Esophagus squamous epithelium (tissue), 5 donors: ENCODE data around the gene POLR2E. TPM values are rescaled to one million over a fixed set of nuclear protein-coding genes. Genes with fewer than 3 reads are reported as not detected.

Experiments
- DNase-seq: peaks from one replicate; lab custom pipeline; 2025; lab: John Stamatoyannopoulos, UW
- H3K27ac ChIP-seq, 4 donors: fragments of 200-600 bp; sonication (generic); one replicate each; pipeline ENCODE4 v1.5.1; 2016 to 2019; ENCODE audit warnings: mild to moderate bottlenecking in 1 of 4
- H3K27me3 ChIP-seq, 4 donors: fragments of 200-600 bp; sonication (generic); 1 replicate in 3 of 4; 2 replicates in 1 of 4; pipeline versions ENCODE4 v1.5.1 to v1.6.0; 2017 to 2021; ENCODE audit warnings: antibody characterized with exemption in 1 of 4
- H3K36me3 ChIP-seq, 3 donors: fragments of 200-600 bp; sonication (generic); one replicate each; pipeline ENCODE4 v1.5.1; 2016 to 2019
- H3K4me1 ChIP-seq, 3 donors: fragments of 200-600 bp; sonication (generic); one replicate each; pipeline ENCODE4 v1.5.1; 2017 to 2019
- H3K4me3 ChIP-seq, 4 donors: fragments of 200-600 bp; sonication (generic); 1 replicate in 3 of 4; 2 replicates in 1 of 4; pipeline ENCODE4 v1.5.1; 2016 to 2019; ENCODE audit warnings: mild to moderate bottlenecking in 2 of 4, moderate library complexity in 1 of 4
- H3K9me3 ChIP-seq, 3 donors: fragments of 200-600 bp; sonication (generic); one replicate each; pipeline ENCODE4 v1.5.1; 2016 to 2019
- POLR2A ChIP-seq, 4 donors: fragments of 450-650 bp; IDR thresholded peaks; one replicate each; pipeline ENCODE4 v1.6.1; 2017; ENCODE audit warnings: antibody characterized with exemption in 4 of 4, mild to moderate bottlenecking in 4 of 4, moderate library complexity in 3 of 4
- WGBS, 2 donors: methylation state at CpG; one replicate each; pipeline ENCODE4 v1.1.5; 2018; 5-methylcytosine and 5-hydroxymethylcytosine counted together
- intact Hi-C: fragments of 100-400 bp; cut with DNase I; formaldehyde crosslinking; loops from one replicate; pipeline ENCODE4 v1.15.0; 2022
- total RNA-seq, 4 donors: library from RNA; depleted of rRNA; stranded (reverse); fragments of >200 nt; gene quantifications; one replicate each; pipeline ENCODE4 v1.1.0, GENCODE V29; 2016
- TF ChIP-seq, protein P1 (sequence below), 6 experiments: fragments of 450-650 bp in 4 of 6; fragments of 200-600 bp in 2 of 6; sonication (generic) in 2 of 6; IDR thresholded peaks; one replicate each; pipeline ENCODE4 v1.5.1; 2016 to 2019; ENCODE audit warnings: antibody characterized with exemption in 6 of 6, mild to moderate bottlenecking in 4 of 6, moderate library complexity in 4 of 6
- donor health status: DM: yes; HTN: yes; CAD: no.

POLR2E gene
- total RNA-seq, 4 donors from 2014 or later: 113 to 198 (median 166) TPM

GRCh38 chr19:1041835-1042685, 53.1 kb downstream of the POLR2E start:
- H3K27me3 ChIP-seq: peaks cover 0 to 14% (median 0%) of the 10 kb centered on the region in 4 donors
- WGBS, 2 donors: 24% methylated on average over 20 of the region's 43 CpGs; no CpG with 5 or more reads in 1 of the 2 donors
- DNase-seq: no peak
- TF ChIP-seq, protein P1, sequence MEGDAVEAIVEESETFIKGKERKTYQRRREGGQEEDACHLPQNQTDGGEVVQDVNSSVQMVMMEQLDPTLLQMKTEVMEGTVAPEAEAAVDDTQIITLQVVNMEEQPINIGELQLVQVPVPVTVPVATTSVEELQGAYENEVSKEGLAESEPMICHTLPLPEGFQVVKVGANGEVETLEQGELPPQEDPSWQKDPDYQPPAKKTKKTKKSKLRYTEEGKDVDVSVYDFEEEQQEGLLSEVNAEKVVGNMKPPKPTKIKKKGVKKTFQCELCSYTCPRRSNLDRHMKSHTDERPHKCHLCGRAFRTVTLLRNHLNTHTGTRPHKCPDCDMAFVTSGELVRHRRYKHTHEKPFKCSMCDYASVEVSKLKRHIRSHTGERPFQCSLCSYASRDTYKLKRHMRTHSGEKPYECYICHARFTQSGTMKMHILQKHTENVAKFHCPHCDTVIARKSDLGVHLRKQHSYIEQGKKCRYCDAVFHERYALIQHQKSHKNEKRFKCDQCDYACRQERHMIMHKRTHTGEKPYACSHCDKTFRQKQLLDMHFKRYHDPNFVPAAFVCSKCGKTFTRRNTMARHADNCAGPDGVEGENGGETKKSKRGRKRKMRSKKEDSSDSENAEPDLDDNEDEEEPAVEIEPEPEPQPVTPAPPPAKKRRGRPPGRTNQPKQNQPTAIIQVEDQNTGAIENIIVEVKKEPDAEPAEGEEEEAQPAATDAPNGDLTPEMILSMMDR (IDR thresholded peaks at IDR 0.05): no peak
- TF ChIP-seq POLR2A (IDR thresholded peaks at IDR 0.05): no peak
- intact Hi-C loops: no loop called here
- peaks cover 39 to 72% (median 46%) of the 10 kb centered on the region in 3 donors for H3K4me1 ChIP-seq
- H3K36me3 ChIP-seq: peaks cover 4 to 15% (median 6%) of the 10 kb centered on the region in 3 donors
- H3K4me3 ChIP-seq: peak overlapping the region; percentile 7 to 74 (median 59)
- peak overlapping the region; percentile 63 to 83 (median 82) for H3K27ac ChIP-seq
- H3K9me3 ChIP-seq: no peaks in the 10 kb centered on the region

- peak overlapping the region; percentile 37 to 74 (median 59) for H3K4me3 ChIP-seq
- H3K9me3 ChIP-seq: no peaks in the 10 kb centered on the region
- peaks cover 33 to 64% (median 39%) of the 10 kb centered on the region in 3 donors for H3K4me1 ChIP-seq
- H3K27me3 ChIP-seq: peaks cover 0 to 14% (median 0%) of the 10 kb centered on the region in 4 donors
- DNase-seq: no peak
- TF ChIP-seq, protein P1 (IDR thresholded peaks at IDR 0.05): no peak
- no peak for TF ChIP-seq POLR2A (IDR thresholded peaks at IDR 0.05)
- peaks cover 8 to 23% (median 9%) of the 10 kb centered on the region in 3 donors for H3K36me3 ChIP-seq
- intact Hi-C loops: no loop called here
- whole genome bisulfite sequencing, 2 donors: 15 to 35% methylated on average over 8 to 9 of the region's 26 CpGs
- peak overlapping the region; percentile 63 to 83 (median 82) for H3K27ac ChIP-seq
These were observed 53.8 kb downstream of the POLR2E start for GRCh38 chr19:1041272-1041834.

DNA sequence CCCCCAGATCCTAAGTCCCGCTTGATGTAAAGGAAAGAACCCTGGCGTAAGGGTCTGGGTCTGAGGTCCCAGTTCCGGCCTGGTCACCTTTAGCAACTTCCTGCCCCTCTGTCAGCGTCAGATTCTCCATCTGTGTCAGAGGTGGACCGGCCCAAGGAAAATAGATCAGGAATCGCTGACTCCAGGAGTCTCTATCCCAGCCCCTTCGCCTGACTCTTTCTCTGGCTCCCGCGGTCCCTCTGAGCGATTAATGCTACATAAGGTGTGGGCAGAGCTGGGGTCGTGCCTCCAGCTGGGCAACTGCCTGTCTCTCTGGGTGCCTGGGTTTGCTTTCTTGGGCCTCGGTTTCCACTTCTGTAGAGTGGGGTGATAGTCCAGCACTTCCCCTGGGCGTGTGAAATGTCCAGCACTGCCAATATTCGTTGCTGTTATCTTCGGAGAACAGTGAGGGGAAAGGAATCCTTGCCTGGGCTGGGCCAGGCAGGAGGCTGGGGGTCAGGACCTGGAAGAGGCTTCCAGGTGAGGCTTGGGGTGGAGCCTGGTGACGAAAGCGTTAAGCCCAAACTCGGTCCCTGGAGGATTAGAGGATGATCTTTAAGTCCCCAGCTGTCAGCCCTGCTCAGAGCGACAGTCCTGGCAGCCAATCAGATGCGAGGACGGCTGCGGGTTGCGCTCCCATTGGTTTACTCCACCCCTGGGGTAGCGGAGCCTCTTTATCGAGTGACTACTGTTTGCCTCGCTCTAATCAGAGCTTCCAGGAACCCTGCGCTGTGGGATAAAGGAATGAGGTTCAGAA, 54.5 kb downstream of the POLR2E start:
- H3K9me3 ChIP-seq: no peaks in the 10 kb centered on the region
- peak overlapping the region; percentile 37 to 74 (median 59) for H3K4me3 ChIP-seq
- H3K4me1 ChIP-seq: peaks cover 33 to 64% (median 39%) of the 10 kb centered on the region in 3 donors
- 3% methylated on average over 12 to 13 of the region's 27 CpGs for WGBS, 2 donors
- peaks cover 13 to 29% (median 16%) of the 10 kb centered on the region in 3 donors for H3K36me3 ChIP-seq
- H3K27ac ChIP-seq: peak overlapping the region; percentile 81 to 83 (median 82)
- DNase-seq: peak; percentile 55
- intact Hi-C loops: no loop called here
- TF ChIP-seq, protein P1 (IDR thresholded peaks at IDR 0.05): no peak
- TF ChIP-seq POLR2A (IDR thresholded peaks at IDR 0.05): peak in 1 of 4 donors; percentile 34
- H3K27me3 ChIP-seq: peaks cover 0 to 14% (median 0%) of the 10 kb centered on the region in 4 donors

DNA sequence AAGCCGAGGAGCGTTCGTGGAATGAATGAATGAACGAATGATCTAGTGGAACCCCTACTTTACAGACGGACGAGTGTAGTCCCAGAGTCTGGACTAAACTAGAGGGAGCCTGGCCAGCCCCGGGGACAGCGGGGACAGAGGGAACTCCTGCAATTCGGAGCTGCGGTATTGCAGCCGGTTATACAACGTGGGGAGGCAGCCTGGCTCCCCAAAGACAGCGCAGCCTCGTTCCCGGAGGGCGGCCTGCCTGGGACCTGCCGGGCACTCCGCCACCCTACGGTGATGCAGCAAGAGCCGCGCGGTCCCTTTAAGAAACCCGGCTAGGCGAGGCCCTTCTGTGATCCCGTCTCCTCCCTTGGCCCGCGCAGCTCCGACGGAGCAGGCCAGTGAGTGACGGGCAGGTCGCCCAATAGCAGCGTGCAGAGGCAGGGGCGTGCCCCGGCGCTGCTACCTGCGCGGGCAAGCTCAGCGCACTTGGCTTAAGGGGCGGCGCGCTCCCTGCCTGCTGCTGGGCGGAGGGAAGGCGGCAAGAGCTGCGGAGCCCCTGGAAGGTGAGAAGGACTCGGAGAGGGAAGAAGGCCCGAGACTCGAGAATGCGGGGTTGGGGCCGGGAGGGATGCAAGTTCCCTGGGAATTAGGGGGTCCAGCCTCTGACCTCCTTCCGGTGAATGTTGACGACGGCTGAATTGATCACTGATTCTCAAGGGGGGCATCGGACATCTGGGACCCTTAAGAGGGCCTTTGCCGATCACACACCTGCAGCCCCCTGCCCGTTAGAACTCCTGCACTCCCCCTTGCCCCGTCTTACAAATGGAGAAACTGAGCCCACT, 55.3 kb downstream of the POLR2E start, which contains the start of gene ABCA7:
Gene ABCA7 (plus strand): TSS at position 462 of the 830 bp plus-strand sequence. CDS start 1,255 bp downstream, outside the sequence.
- WGBS, 2 donors: 0 to 6% methylated on average over 6 to 8 of the region's 56 CpGs
- Histone ChIP-seq H3K4me1 (peaks cover 33 to 64% (median 39%) of the 10 kb centered on the region in 3 donors), H3K4me3 (peak within 1 kb of the TSS; percentile 37 to 74 (median 59)), H3K27me3 (peaks cover 0 to 14% (median 0%) of the 10 kb centered on the region in 4 donors), H3K36me3 (peaks cover 13 to 37% (median 17%) of the 10 kb centered on the region in 3 donors), H3K9me3 (no peaks in the 10 kb centered on the region), H3K27ac (peak within 1 kb of the TSS; percentile 81 to 83 (median 82))
- peak in 2 of 4 donors; percentile 81 to 91 for TF ChIP-seq POLR2A (IDR thresholded peaks at IDR 0.05)
- TF ChIP-seq, protein P1 (IDR thresholded peaks at IDR 0.05): peak in 2 of 6 experiments; percentile 4 to 30
- DNase-seq: peak; percentile 84
- intact Hi-C loops: no loop called here
